Smooth muscle cell (in vitro differentiated cells): ENCODE measurements around the gene BMS1. TPM values are rescaled to one million over a fixed set of nuclear protein-coding genes. Genes with fewer than 3 reads are reported as not detected.

Experiments
- DNase-seq: peaks from one replicate; lab custom pipeline; 2025; ENCODE audit not compliant: unreplicated experiment; lab: John Stamatoyannopoulos, UW
- H2AFZ ChIP-seq: fragments of 200-600 bp; sonication (generic); 2 replicates; pipeline ENCODE4 v1.6.0; 2016; ENCODE audit warnings: antibody characterized with exemption, low read depth, mild to moderate bottlenecking
- H3F3A ChIP-seq: fragments of 200-600 bp; sonication (generic); 2 replicates; pipeline ENCODE4 v1.6.0; 2017; ENCODE audit warnings: antibody characterized with exemption, low read depth
- H3K27ac ChIP-seq: fragments of 200-600 bp; sonication (generic); 2 replicates; pipeline ENCODE4 v1.5.1; 2016; ENCODE audit warnings: low read depth, mild to moderate bottlenecking
- H3K27me3 ChIP-seq: fragments of 200-600 bp; sonication (generic); 2 replicates; pipeline ENCODE4 v1.6.1; 2016; ENCODE audit warnings: low read depth, mild to moderate bottlenecking
- H3K36me3 ChIP-seq: fragments of 200-600 bp; sonication (generic); 2 replicates; pipeline ENCODE4 v1.5.1; 2016; ENCODE audit warnings: low read depth
- H3K4me1 ChIP-seq: fragments of 200-600 bp; sonication (generic); 2 replicates; pipeline ENCODE4 v1.5.1; 2016; ENCODE audit warnings: low read depth
- H3K4me2 ChIP-seq: fragments of 200-600 bp; sonication (generic); 2 replicates; pipeline ENCODE4 v1.6.0; 2016; ENCODE audit warnings: mild to moderate bottlenecking
- H3K4me3 ChIP-seq: fragments of 200-600 bp; sonication (generic); 2 replicates; pipeline ENCODE4 v1.5.1; 2016; ENCODE audit warnings: mild to moderate bottlenecking
- H3K79me2 ChIP-seq: fragments of 200-600 bp; sonication (generic); 2 replicates; pipeline ENCODE4 v1.6.0; 2016; ENCODE audit warnings: low read depth, mild to moderate bottlenecking
- H3K9ac ChIP-seq: fragments of 200-600 bp; sonication (generic); 2 replicates; pipeline ENCODE4 v1.6.0; 2016; ENCODE audit warnings: low read depth
- H3K9me3 ChIP-seq: fragments of 200-600 bp; sonication (generic); replicated peaks from 2 replicates; pipeline ENCODE4 v1.5.1; 2016; ENCODE audit warnings: low read depth
- H4K20me1 ChIP-seq: fragments of 200-600 bp; sonication (generic); 2 replicates; pipeline ENCODE4 v1.6.0; 2016; ENCODE audit warnings: low read depth
- WGBS: methylation state at CpG from one replicate; pipeline ENCODE4 v1.1.7; 2016; ENCODE audit warnings: low lambda C conversion rate; 5-methylcytosine and 5-hydroxymethylcytosine counted together
- polyA plus RNA-seq: library from polyadenylated mRNA; unstranded; fragments of >200 nt; fragmentation: Nextera tagmentation; extraction: Ambion mirVana; gene quantifications from 2 replicates; pipeline ENCODE4 v1.2.1, GENCODE V29; 2016
- total RNA-seq: library from RNA; depleted of rRNA; stranded (reverse); fragments of >200 nt; gene quantifications from 2 replicates; pipeline ENCODE4 v1.2.3, GENCODE V29; 2014
- TF ChIP-seq, protein P1 (sequence below): fragments of 200-600 bp; sonication (generic); IDR thresholded peaks from 2 replicates; pipeline ENCODE4 v1.5.1; 2017; ENCODE audit warnings: borderline replicate concordance, mild to moderate bottlenecking, antibody characterized with exemption; ENCODE audit not compliant: insufficient read depth, poor library complexity, severe bottlenecking

The BMS1 gene
- total and polyA plus RNA-seq, 2 experiments from 2014 or later: 14.9 to 17.5 TPM

DNA sequence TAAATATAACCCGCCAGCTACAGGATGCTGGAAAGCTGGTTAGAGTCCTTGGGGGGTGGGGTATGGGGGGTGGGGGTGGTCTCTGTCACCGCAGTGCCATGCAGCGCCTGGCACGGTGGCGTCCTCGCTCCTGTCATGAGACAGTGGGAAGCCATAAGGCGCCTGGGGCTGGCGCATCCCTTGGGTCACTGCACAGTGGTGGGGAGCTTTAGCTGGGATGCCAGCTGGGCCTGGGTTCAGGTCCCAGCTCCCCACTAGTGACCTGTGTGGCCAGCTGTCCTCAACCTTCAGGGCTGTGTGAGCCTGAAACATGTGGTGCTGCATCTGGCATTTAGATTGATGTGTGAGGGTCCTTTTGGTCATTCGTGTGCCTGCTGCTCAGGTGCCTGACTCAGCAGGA is 93.9 kb downstream of the BMS1 start:
- Histone ChIP-seq H3K4me1 (peaks cover 8% of the 10 kb centered on the region), H3K27me3 (no peaks in the 10 kb centered on the region), H3K27ac (no peak overlapping the region), H2AFZ (no peak overlapping the region), H3K9me3 (no peaks in the 10 kb centered on the region), H3K36me3 (no peaks in the 10 kb centered on the region), H3K79me2 (no peaks in the 10 kb centered on the region), H4K20me1 (no peaks in the 10 kb centered on the region), H3K4me2 (no peak overlapping the region), H3F3A (no peaks in the 10 kb centered on the region), H3K9ac (no peak overlapping the region), H3K4me3 (no peak overlapping the region)
- WGBS: 94% methylated on average over 9 of the region's 9 CpGs
- TF ChIP-seq, protein P1, sequence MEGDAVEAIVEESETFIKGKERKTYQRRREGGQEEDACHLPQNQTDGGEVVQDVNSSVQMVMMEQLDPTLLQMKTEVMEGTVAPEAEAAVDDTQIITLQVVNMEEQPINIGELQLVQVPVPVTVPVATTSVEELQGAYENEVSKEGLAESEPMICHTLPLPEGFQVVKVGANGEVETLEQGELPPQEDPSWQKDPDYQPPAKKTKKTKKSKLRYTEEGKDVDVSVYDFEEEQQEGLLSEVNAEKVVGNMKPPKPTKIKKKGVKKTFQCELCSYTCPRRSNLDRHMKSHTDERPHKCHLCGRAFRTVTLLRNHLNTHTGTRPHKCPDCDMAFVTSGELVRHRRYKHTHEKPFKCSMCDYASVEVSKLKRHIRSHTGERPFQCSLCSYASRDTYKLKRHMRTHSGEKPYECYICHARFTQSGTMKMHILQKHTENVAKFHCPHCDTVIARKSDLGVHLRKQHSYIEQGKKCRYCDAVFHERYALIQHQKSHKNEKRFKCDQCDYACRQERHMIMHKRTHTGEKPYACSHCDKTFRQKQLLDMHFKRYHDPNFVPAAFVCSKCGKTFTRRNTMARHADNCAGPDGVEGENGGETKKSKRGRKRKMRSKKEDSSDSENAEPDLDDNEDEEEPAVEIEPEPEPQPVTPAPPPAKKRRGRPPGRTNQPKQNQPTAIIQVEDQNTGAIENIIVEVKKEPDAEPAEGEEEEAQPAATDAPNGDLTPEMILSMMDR: no peak
- no peak for DNase-seq

GRCh38 chr10:42876945-42877344 is 94.3 kb downstream of the BMS1 start:
- H3K4me1 ChIP-seq: peaks cover 8% of the 10 kb centered on the region
- H3F3A ChIP-seq: no peaks in the 10 kb centered on the region
- TF ChIP-seq, protein P1: no peak
- no peak overlapping the region for H3K4me3 ChIP-seq
- DNase-seq: no peak
- H3K27me3 ChIP-seq: no peaks in the 10 kb centered on the region
- WGBS: 91% methylated on average over 6 of the region's 6 CpGs
- H3K36me3 ChIP-seq: no peaks in the 10 kb centered on the region
- no peak overlapping the region for H2AFZ ChIP-seq
- no peak overlapping the region for H3K27ac ChIP-seq
- H3K79me2 ChIP-seq: no peaks in the 10 kb centered on the region
- no peaks in the 10 kb centered on the region for H3K9me3 ChIP-seq
- H3K9ac ChIP-seq: no peak overlapping the region
- H4K20me1 ChIP-seq: no peaks in the 10 kb centered on the region
- no peak overlapping the region for H3K4me2 ChIP-seq

- H3K79me2 ChIP-seq: no peaks in the 10 kb centered on the region
These were observed 95.0 kb downstream of the BMS1 start for GRCh38 chr10:42877496-42878030.

More at GRCh38 chr10:42877496-42878030, 95.0 kb downstream of the BMS1 start:
- no peak overlapping the region for H3K9ac ChIP-seq
- no peak for DNase-seq
- peaks cover 8% of the 10 kb centered on the region for H3K4me1 ChIP-seq
- TF ChIP-seq, protein P1: no peak
- H3F3A ChIP-seq: no peaks in the 10 kb centered on the region
- no peaks in the 10 kb centered on the region for H4K20me1 ChIP-seq
- no peak overlapping the region for H3K4me3 ChIP-seq
- 81% methylated on average over 4 of the region's 4 CpGs for WGBS
- H3K27ac ChIP-seq: no peak overlapping the region
- no peaks in the 10 kb centered on the region for H3K9me3 ChIP-seq
- no peak overlapping the region for H3K4me2 ChIP-seq
- H3K36me3 ChIP-seq: no peaks in the 10 kb centered on the region
- no peaks in the 10 kb centered on the region for H3K27me3 ChIP-seq
- H2AFZ ChIP-seq: no peak overlapping the region
